T-cell (primary cell): ENCODE measurements around the gene PRKAG2. TPM values are rescaled to one million over a fixed set of nuclear protein-coding genes. Genes with fewer than 3 reads are reported as not detected.

Experiments
- ATAC-seq, 4 experiments: fragments of 200-7000 bp in 3 of 4; fragments of 150-1000 bp in 1 of 4; cut with Tn5 transposase; replicated peaks in 1 of 4; 1 replicate in 3 of 4; 2 replicates in 1 of 4; pipeline ENCODE4 v1.10.0; 2021; ENCODE audit warnings: moderate library complexity in 3 of 4, mild to moderate bottlenecking in 2 of 4, moderate number of reproducible peaks in 1 of 4
- CTCF ChIA-PET, 2 donors: fragments of 300-600 bp; sonication (Branson Sonifier 250); formaldehyde crosslinking; loops; one replicate each; lab custom pipeline; 2022; ENCODE audit warnings: antibody characterized with exemption in 2 of 2; lab: Charles Lee
- POLR2A ChIA-PET, 2 donors: fragments of 300-600 bp; sonication (Branson Sonifier 250); formaldehyde crosslinking; loops; one replicate each; lab custom pipeline; 2022; ENCODE audit warnings: antibody characterized with exemption in 2 of 2; lab: Charles Lee
- DNase-seq, 35 experiments: peaks; one replicate each; pipeline versions ENCODE4 v3.0.0 to v3.0.0-alpha.2; 2013 to 2023
- H3K27ac ChIP-seq: one replicate; pipeline ENCODE4 v1.5.1; 2013; ENCODE audit warnings: low read length
- H3K27me3 ChIP-seq, 2 experiments: replicated peaks in 1 of 2; 1 replicate in 1 of 2; 2 replicates in 1 of 2; pipeline versions ENCODE4 v1.6.1 to v1.7.0; 2013; ENCODE audit warnings: low read length in 1 of 2, mixed read lengths in 1 of 2; ENCODE audit not compliant: control insufficient read depth in 2 of 2, insufficient read depth in 2 of 2; ENCODE audit errors: extremely low read depth in 1 of 2
- H3K36me3 ChIP-seq, 2 donors: 1 replicate in 1 of 2; 2 replicates in 1 of 2; pipeline versions ENCODE4 v1.6.1 to v1.7.0; 2013; ENCODE audit warnings: low read length in 1 of 2; ENCODE audit not compliant: control insufficient read depth in 2 of 2, insufficient read depth in 1 of 2; ENCODE audit errors: extremely low read depth in 1 of 2
- H3K4me1 ChIP-seq, 2 experiments: 1 replicate in 1 of 2; 2 replicates in 1 of 2; pipeline versions ENCODE4 v1.6.1 to v1.7.0; 2013; ENCODE audit warnings: low read length in 2 of 2, mixed read lengths in 1 of 2; ENCODE audit not compliant: insufficient read depth in 2 of 2, control insufficient read depth in 1 of 2; ENCODE audit errors: extremely low read depth in 1 of 2
- H3K4me3 ChIP-seq, 2 donors: 1 replicate in 1 of 2; 2 replicates in 1 of 2; pipeline versions ENCODE4 v1.5.1 to v1.7.0; 2013; ENCODE audit warnings: mild to moderate bottlenecking in 2 of 2, low read length in 1 of 2, moderate library complexity in 1 of 2; ENCODE audit not compliant: control insufficient read depth in 1 of 2; ENCODE audit errors: extremely low read depth in 1 of 2
- H3K9me3 ChIP-seq: 2 replicates; pipeline ENCODE4 v1.7.0; 2013
- H3K27ac Mint-ChIP-seq, 2 donors: one replicate each; pipeline ENCODE4 v1.8.0; 2020 to 2021; ENCODE audit warnings: mild to moderate bottlenecking in 2 of 2, mixed read lengths in 2 of 2
- H3K27me3 Mint-ChIP-seq, 2 donors: one replicate each; pipeline ENCODE4 v1.8.0; 2021 to 2022; ENCODE audit warnings: mixed read lengths in 2 of 2
- H3K36me3 Mint-ChIP-seq: one replicate; pipeline ENCODE4 v1.8.0; 2021; ENCODE audit warnings: mixed read lengths
- H3K4me1 Mint-ChIP-seq, 3 donors: one replicate each; pipeline ENCODE4 v1.8.0; 2020 to 2022; ENCODE audit warnings: mixed read lengths in 3 of 3, mild to moderate bottlenecking in 1 of 3
- H3K4me3 Mint-ChIP-seq, 3 donors: one replicate each; pipeline ENCODE4 v1.8.0; 2020 to 2022; ENCODE audit warnings: mild to moderate bottlenecking in 3 of 3, mixed read lengths in 3 of 3, moderate library complexity in 3 of 3
- H3K9me3 Mint-ChIP-seq, 3 donors: one replicate each; pipeline ENCODE4 v1.8.0; 2020 to 2022; ENCODE audit warnings: mixed read lengths in 3 of 3
- WGBS: methylation state at CpG from one replicate; pipeline ENCODE4 v1.1.5; 2013; ENCODE audit warnings: missing lambda C conversion rate; ENCODE audit not compliant: insufficient coverage; 5-methylcytosine and 5-hydroxymethylcytosine counted together
- total RNA-seq, 35 experiments: library from RNA in 6 of 35; stranded (reverse) in 6 of 35; fragments of 120-200 nt in 1 of 35; gene quantifications; one replicate each; pipeline versions ENCODE4 v1.2.1 to v1.2.4 and lab custom pipeline; 2013 to 2026

Gene PRKAG2
- total RNA-seq, 5 donors from 2014 or later (not counting 1 experiment from before 2014, with no cell fraction given): 43.0 to 59.9 (median 49.3) TPM

DNA sequence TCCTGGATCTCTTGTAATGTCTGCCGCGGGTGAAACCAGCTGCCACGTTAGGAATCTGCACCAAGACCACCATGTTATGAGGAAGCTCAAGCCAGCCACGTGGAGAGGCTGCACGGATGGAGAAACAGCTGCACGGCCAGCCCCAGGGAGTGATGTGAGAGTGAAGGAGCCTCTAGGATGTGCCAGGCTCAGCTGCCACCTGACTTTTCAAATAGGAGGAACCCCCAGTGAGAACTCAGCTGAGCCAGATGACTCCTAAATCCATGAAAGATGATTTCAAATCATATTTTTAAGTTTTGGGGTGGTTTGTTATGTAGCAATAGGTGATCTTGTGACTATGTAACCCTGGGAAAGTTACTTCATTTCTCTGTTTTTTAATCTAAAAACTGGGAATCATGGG lies 71.7 kb downstream of the PRKAG2 start:
- DNase-seq (no peak), ATAC-seq (no peak)
- Mint-ChIP-seq H3K36me3 (peaks cover 26% of the 10 kb centered on the region), H3K9me3 (no peaks in the 10 kb centered on the region), H3K27me3 (no peaks in the 10 kb centered on the region), H3K4me1 (peaks cover 2 to 12% (median 3%) of the 10 kb centered on the region in 3 donors), H3K27ac (no peak overlapping the region), H3K4me3 (no peak overlapping the region)
- Histone ChIP-seq H3K36me3 (no peaks in the 10 kb centered on the region), H3K27ac (no peak overlapping the region), H3K9me3 (no peaks in the 10 kb centered on the region), H3K27me3 (no peaks in the 10 kb centered on the region), H3K4me1 (no peaks in the 10 kb centered on the region), H3K4me3 (no peak overlapping the region)
- POLR2A ChIA-PET: no interaction called here
- WGBS: 90% methylated on average over 4 of the region's 6 CpGs
- CTCF ChIA-PET: no interaction called here

DNA sequence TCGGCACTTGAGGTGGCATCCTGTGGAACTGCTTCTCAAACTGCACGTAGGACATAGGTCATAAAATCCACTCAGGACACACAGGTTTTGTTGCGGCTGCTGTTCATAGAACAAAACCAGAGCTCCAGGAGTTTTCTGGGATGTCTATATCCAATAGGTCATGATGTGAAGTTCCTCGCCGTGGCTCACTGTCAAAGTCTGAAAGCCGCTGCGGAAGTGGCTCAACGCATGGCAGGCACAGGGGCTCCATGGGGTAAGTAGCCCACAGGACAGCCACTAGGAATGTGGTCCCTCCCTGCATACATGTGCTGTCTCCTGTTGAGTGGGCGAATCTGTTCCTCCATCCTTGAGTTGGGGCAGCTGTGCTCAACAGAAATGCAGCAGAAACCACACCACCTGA lies 72.2 kb downstream of the PRKAG2 start:
- Histone ChIP-seq H3K36me3 (no peaks in the 10 kb centered on the region), H3K4me3 (no peak overlapping the region), H3K4me1 (no peaks in the 10 kb centered on the region), H3K27me3 (no peaks in the 10 kb centered on the region), H3K27ac (no peak overlapping the region), H3K9me3 (no peaks in the 10 kb centered on the region)
- CTCF ChIA-PET: no interaction called here
- Mint-ChIP-seq H3K4me1 (peaks cover 2 to 12% (median 3%) of the 10 kb centered on the region in 3 donors), H3K27me3 (no peaks in the 10 kb centered on the region), H3K36me3 (peaks cover 24% of the 10 kb centered on the region), H3K27ac (no peak overlapping the region), H3K4me3 (no peak overlapping the region), H3K9me3 (no peaks in the 10 kb centered on the region)
- DNase-seq (no peak), ATAC-seq (no peak)
- 98% methylated on average over 7 of the region's 9 CpGs for WGBS
- POLR2A ChIA-PET: no interaction called here

DNA sequence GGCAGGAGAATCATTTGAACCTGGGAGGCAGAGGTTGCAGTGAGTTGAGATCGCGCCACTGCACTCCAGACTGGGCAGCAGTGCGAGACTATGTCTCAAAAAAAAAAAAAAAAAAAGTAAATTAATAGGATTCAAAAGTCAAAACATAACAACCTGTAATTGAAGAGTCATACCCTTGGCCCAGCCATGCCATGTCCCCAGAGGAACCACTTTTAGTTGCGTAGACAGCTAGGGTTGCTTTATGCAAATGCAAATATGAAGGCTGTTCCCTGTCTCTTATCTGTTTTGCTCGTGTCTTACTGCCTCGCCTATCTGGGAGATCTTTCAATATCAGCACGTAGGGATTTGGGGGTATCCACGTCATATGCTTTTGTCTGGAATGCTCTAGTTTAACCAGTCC lies 73.1 kb downstream of the PRKAG2 start:
- Histone ChIP-seq H3K4me1 (no peaks in the 10 kb centered on the region), H3K27me3 (no peaks in the 10 kb centered on the region), H3K27ac (no peak overlapping the region), H3K36me3 (no peaks in the 10 kb centered on the region), H3K4me3 (no peak overlapping the region), H3K9me3 (no peaks in the 10 kb centered on the region)
- ATAC-seq (no peak), DNase-seq (no peak)
- Mint-ChIP-seq H3K36me3 (peaks cover 24% of the 10 kb centered on the region), H3K27ac (no peak overlapping the region), H3K9me3 (no peaks in the 10 kb centered on the region), H3K4me1 (peaks cover 2 to 12% (median 3%) of the 10 kb centered on the region in 3 donors), H3K4me3 (no peak overlapping the region), H3K27me3 (no peaks in the 10 kb centered on the region)
- 91% methylated on average over 5 of the region's 8 CpGs for WGBS
- ChIA-PET CTCF (interaction anchor here in 1 of 2 donors (0.7 kb wide), 1 partner anchor 44 kb away, joined by 4 read pairs; no protein-coding TSS in a partner anchor), POLR2A (interaction anchor here in 1 of 2 donors (0.6 kb wide), 1 partner anchor 114 kb away, joined by 4 read pairs; no protein-coding TSS in a partner anchor)

DNA sequence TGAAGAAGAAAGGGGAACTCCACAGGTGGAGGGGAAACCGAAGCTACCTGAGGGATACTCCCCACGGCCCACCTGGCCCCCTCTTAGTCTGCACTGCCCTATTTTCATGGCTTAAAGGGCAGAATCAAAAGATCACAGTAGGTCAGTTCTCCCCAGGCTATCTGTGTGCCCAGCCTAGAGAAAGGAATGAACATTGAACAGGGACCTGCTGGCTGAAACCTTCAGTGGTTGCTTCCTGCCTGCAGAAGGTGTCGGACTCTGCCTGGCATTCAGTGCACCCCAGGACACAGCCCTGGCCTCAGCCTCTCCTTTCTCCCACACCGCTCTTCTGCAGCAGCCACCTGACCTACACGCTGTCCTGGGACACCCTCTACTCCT lies 74.5 kb downstream of the PRKAG2 start:
- H3K4me3 ChIP-seq: no peak overlapping the region
- POLR2A ChIA-PET: no interaction called here
- DNase-seq: no peak
- H3K4me1 ChIP-seq: no peaks in the 10 kb centered on the region
- H3K4me1 Mint-ChIP-seq: peaks cover 6 to 8% (median 8%) of the 10 kb centered on the region in 3 donors
- peaks cover 20% of the 10 kb centered on the region for H3K36me3 Mint-ChIP-seq
- ATAC-seq: no peak
- no peak overlapping the region for H3K27ac Mint-ChIP-seq
- H3K4me3 Mint-ChIP-seq: no peak overlapping the region
- H3K36me3 ChIP-seq: no peaks in the 10 kb centered on the region
- WGBS: 84% methylated on average over 3 of the region's 5 CpGs
- H3K27ac ChIP-seq: no peak overlapping the region
- no peaks in the 10 kb centered on the region for H3K9me3 Mint-ChIP-seq
- H3K27me3 ChIP-seq: no peaks in the 10 kb centered on the region
- no peaks in the 10 kb centered on the region for H3K27me3 Mint-ChIP-seq
- no peaks in the 10 kb centered on the region for H3K9me3 ChIP-seq
- CTCF ChIA-PET: no interaction called here

DNA sequence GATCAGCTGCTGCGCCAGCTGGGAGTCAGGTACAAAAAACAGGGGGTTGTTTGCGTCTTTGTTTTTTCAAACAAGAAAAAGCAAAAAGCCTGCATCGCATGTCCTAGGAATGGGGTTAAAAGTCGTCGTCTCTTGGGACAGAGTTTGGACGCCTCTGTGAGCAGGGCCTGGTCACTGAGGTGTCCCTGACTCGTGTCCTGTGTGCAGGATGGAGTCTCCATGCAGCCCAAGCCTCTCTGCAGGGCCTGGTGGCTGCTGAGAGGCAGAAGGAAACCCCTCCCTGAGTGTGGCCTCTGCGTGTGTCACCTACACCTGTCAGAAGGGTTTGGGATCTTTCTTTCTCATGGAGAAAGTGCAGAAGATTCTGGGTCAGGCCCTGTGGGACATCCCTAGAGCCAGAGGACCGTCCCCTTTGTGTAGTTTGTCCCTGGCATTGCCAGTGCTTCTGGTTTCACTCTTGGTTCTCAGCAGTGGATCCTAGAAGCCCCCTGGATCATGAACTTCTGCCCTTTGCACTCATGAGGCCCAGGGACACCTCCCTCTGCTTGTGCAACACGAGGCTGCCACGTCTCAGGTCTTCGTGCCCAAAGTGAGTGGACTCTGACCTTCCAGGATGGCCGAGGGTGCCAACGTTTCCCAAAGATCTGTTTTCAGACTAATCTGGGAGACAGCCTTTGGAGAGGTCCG lies 75.0 kb downstream of the PRKAG2 start:
- ChIA-PET CTCF (no interaction called here), POLR2A (no interaction called here)
- Mint-ChIP-seq H3K27me3 (no peaks in the 10 kb centered on the region), H3K4me3 (no peak overlapping the region), H3K27ac (no peak overlapping the region), H3K9me3 (no peaks in the 10 kb centered on the region), H3K4me1 (peaks cover 8 to 11% (median 9%) of the 10 kb centered on the region in 3 donors), H3K36me3 (peaks cover 18% of the 10 kb centered on the region)
- Histone ChIP-seq H3K9me3 (no peaks in the 10 kb centered on the region), H3K27me3 (no peaks in the 10 kb centered on the region), H3K4me1 (peaks cover 0 to 5% of the 10 kb centered on the region in 2 experiments), H3K36me3 (no peaks in the 10 kb centered on the region), H3K27ac (no peak overlapping the region), H3K4me3 (no peak overlapping the region)
- WGBS: 81% methylated on average over 9 of the region's 15 CpGs
- DNase-seq: no peak
- ATAC-seq: no peak

DNA sequence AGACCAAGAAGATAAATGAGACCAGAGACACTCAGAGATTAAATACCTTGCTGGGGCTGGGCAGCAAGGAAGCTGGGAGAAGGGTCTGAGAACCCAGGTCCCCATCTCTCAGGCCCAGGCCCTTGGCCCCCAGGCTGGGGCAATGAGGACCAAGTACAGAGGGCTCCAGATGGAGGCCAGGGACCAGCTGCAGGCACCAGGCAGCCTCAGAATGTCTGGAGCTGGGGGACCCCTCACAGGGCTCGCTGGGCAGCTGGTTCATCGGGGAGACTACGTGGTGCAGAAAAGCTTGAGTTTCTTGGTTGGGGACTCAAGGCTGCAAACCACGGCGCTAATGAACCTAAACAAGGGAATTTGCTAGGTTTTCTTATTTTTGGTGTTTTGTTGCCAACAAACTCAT lies 75.6 kb downstream of the PRKAG2 start:
- Histone ChIP-seq H3K36me3 (peaks cover 0 to under 1% of the 10 kb centered on the region in 2 donors), H3K27ac (no peak overlapping the region), H3K9me3 (no peaks in the 10 kb centered on the region), H3K4me1 (peaks cover 0 to 11% of the 10 kb centered on the region in 2 experiments), H3K4me3 (no peak overlapping the region), H3K27me3 (no peaks in the 10 kb centered on the region)
- Mint-ChIP-seq H3K4me1 (peaks cover 6 to 16% (median 12%) of the 10 kb centered on the region in 3 donors), H3K4me3 (no peak overlapping the region), H3K27me3 (no peaks in the 10 kb centered on the region), H3K9me3 (no peaks in the 10 kb centered on the region), H3K36me3 (peaks cover 15% of the 10 kb centered on the region), H3K27ac (no peak overlapping the region)
- ChIA-PET CTCF (no interaction called here), POLR2A (no interaction called here)
- DNase-seq (no peak), ATAC-seq (no peak)
- 95% methylated on average over 5 of the region's 5 CpGs for WGBS
